HG03565 (cell line): ENCODE data around the gene PAQR3.

Experiments used
- ATAC-seq: cut with Tn5 transposase; IDR thresholded peaks from one replicate; pipeline ENCODE4 v1.9.1; 2021; ENCODE audit warnings: mild to moderate bottlenecking, moderate library complexity; ENCODE audit not compliant: unreplicated experiment

Gene PAQR3

DNA sequence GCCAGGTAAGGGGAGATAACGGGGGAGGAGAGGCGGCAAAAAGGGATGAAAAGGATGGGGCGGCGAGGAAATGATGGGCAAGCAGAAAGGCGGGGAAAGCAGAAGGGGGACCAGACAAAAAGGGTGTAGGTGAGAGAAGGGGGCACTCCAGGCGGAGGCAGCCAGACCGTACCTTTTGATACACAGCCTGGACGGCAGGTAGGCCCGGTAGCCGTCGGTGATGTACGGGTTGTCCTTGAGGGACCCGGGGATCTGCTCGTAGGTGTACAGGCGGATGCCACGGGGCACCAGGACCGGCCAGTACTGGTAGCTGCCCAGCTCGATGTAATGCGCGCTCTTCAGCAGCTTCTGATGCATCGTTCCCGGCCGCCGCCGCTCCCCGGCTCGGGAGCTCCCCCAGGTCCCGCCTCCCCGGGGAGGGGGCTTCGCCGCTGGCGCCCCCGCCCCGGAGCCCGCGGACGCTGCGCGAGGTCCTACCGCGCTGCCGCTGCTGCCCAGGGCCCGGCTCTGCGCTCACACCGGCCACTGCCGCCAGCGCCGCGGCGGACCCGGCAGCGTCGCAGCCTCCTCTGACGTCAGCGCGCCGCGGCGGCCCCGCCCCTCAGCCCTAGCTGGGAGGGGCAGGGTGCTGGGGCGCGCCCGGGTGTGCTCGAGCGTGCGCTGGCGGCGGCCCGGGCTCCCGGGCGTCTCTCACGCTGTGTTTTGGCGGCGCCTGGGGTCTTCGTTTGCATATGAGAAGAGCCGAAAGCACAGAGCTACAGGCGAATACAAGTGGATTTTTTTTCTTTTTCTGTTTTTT, at the start of gene PAQR3:
TSS of gene PAQR3 (minus strand) at position 571 of the 799 bp plus-strand sequence. CDS start at position 357, 214 bp downstream.
- ATAC-seq = peak; percentile 94

- no peak for ATAC-seq
Observed at GRCh38 chr4:78987683-78988082, 48.4 kb upstream of the PAQR3 start.

GRCh38 chr4:78984593-78984992, 45.4 kb upstream of the PAQR3 start:
- no peak for ATAC-seq

- no peak for ATAC-seq
Observed at GRCh38 chr4:78975865-78976264, 36.6 kb upstream of the PAQR3 start.

GRCh38 chr4:78971776-78972175, 32.5 kb upstream of the PAQR3 start:
- no peak for ATAC-seq

DNA sequence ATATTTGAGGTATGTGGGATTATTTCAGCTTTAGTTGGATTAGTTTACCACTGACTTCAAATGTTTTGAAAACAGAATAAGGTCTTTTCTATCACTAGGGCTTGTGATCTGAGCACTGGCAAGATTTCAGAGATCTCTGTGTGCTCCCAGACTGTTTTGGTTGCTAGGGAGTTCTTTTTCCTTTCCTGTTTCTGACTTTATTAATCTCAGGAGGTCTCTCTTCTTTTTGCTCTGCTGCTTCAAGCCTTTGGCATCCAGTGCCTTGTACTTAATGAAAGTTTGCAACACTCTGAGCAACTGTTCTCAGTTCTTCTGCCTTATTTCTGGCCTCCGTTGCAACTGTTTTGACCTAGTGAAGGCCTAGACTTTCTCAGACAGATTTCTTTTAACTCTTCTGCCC, 32.1 kb upstream of the PAQR3 start:
- no peak for ATAC-seq

GRCh38 chr4:78962597-78963115, 23.4 kb upstream of the PAQR3 start:
- no peak for ATAC-seq

DNA sequence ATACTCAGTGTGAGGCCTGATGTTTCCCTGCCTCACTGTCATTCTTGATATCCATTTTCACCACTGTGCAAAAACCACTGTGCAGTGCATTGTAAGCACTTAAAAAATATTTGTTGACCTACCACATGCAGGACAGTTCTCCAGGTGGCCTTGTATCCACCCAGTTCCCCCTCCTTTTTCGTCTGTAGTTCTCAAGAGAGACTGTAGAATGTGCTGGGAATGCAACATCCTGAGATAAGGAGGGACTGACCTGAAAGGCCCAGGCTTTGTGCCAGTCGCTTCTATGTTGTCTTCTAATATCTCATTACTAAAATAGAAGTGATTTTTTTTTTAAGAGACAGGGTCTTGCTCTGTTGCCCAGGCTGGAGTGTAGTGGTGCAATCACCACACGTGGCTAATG, 21.7 kb upstream of the PAQR3 start:
- ATAC-seq = no peak

DNA sequence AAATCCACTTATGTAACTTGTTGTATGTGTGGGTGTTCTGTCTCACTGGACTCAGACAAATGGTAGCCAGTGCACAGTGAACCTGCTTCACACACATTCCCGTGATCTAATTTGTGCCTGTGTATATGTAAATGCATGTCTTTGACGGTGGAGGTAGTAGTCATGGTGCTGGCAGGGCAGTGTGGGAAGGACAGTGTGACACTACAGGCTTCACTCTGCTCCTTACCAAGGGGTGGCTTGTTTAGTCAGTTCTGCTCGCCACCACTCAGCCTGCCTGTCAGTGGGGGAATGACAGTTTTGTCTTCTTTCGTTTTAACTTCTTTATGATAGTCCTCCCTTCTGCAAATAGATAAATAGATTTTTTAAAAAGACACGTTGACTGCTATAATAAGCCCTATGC, 17.7 kb upstream of the PAQR3 start:
- ATAC-seq = no peak

- ATAC-seq = no peak
Observed at GRCh38 chr4:78953769-78954666, 14.8 kb upstream of the PAQR3 start.

GRCh38 chr4:78953231-78953630, 14.0 kb upstream of the PAQR3 start:
- no peak for ATAC-seq

DNA sequence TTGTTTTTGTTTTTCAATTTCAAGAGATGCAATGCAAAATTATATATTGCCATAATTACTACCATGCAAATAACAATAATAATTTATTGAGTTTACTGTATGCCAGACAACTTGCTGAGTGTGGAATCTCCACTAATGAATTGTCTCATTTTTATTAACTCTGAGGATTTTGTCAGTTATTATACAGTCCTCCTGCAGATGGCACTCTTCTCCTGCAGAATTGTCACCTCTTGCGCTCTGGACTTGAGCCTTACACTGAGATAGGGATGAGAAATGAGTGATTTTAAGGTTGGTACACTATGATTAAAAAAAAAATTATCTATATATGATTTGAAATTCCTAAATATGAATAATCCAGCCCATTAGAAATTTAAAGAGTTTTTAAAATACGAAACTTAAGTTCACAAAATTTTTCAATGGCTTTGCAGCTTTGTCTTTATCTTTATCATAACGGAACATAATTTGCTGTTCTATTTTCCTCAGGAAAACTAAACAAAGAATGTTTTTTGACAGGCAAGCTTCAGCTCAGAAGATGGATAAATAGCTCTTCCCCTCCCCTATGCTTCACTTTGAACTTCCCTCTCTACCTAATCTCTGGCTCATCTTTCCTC, 12.7 kb upstream of the PAQR3 start:
- peak; percentile 61 for ATAC-seq

GRCh38 chr4:78949735-78950134, 10.5 kb upstream of the PAQR3 start:
- ATAC-seq = no peak

- ATAC-seq = no peak
Observed at GRCh38 chr4:78945651-78946179, 6.5 kb upstream of the PAQR3 start.

DNA sequence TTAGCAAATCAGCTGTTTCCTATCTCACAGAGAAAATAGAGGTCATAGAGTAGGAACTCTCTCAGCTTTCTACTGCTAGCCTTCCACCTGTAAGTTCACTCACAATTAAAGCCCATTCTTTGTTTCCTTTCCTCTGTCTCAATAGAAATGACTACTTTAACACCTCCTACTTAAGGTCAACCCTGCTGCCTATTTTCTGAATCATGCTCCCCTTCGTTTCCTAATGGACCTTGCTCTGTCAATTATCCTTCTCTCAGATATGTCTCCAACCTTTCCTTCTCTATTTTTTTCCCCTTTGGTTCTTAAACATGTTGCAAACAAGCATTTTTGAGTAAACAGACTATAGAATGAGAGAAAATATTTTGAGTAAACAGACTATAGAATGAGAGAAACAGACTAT, 5.1 kb upstream of the PAQR3 start:
- no peak for ATAC-seq

GRCh38 chr4:78940752-78941151, 1.5 kb upstream of the PAQR3 start:
- ATAC-seq = no peak

DNA sequence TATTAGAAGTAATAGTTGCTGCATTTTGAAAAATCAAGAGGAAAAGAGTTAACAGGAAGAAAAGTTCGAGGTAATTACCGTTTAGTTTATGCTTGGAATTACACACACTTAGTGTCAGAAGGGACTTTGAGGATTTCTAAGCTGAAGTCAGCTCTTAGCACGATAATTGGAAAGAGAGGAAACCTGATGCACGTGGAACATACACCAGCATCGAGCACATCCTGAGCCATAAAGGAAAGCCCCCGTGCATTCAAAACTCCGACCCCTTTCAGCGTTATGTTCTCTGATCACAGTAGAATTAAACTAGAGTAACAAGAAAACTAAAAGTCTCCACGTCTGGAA, 400 bp upstream of the PAQR3 start:
- peak; percentile 12 for ATAC-seq

- ATAC-seq = no peak
Observed at GRCh38 chr4:78938474-78938867, 767 bp downstream of the PAQR3 start.

DNA sequence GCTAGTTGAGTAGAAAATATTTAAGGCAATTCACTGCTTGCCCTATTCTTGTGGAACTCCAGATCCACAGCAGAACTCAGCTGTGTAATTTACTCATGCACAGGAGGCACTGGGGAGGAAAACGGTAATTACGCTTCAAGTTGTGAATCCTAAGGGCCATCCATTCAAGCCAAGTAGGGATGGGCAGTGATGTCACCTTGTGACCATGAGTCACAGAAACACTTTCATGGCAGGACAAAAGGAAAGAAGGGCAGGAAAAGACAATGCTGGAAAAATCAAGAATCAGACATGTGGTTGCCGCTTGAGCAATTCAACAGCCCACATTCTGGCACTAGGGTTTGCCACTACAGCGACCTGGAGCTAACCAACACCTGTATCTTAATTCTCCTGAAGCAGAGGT, 1.4 kb downstream of the PAQR3 start:
- no peak for ATAC-seq

- ATAC-seq = no peak
Observed at GRCh38 chr4:78936989-78937388, 2.2 kb downstream of the PAQR3 start.

DNA sequence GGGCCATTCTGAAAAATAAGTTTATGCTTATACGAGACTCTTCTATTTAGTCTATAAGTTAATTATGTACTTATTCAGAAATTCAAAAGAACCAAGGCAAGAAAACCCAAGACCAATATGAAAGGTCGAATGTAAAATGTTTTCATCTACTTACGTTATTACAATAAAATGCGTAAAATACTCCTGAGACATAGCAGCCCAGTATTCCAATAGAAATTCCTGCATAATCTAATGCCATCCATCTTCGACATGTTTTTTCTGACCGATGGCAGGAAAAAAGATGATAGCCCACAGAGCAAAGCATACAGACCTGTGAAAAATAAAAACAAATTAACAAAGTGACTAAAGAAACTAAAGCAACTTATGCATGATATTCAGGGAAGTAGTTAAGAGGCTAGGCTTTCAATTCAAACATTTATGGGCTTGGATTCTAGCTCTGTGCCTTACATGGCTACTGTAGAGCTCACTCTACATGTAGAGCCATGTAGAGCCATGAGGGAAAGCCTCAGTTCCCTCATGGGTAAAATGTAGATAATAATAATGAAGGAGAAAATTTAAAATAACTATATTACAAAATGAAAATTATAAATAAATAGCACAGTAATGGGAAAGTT, 9.1 kb downstream of the PAQR3 start:
- no peak for ATAC-seq
